GM12865 (cell line): ENCODE measurements around the gene TEPSIN.

Source experiments
- DNase-seq: peaks from one replicate; pipeline ENCODE4 v3.0.0; 2010; ENCODE audit warnings: low read depth
- H3K4me3 ChIP-seq: 2 replicates; pipeline ENCODE4 v1.5.1; 2011; ENCODE audit warnings: mild to moderate bottlenecking, low read depth, low read length, control low read depth
- TF ChIP-seq, protein P1 (sequence below): IDR thresholded peaks from 2 replicates; pipeline ENCODE4 v1.5.1; 2011; ENCODE audit warnings: low read length, control low read depth, low read depth, inconsistent platforms; ENCODE audit not compliant: insufficient read depth; ENCODE audit errors: missing control alignments

The TEPSIN gene, protein sequence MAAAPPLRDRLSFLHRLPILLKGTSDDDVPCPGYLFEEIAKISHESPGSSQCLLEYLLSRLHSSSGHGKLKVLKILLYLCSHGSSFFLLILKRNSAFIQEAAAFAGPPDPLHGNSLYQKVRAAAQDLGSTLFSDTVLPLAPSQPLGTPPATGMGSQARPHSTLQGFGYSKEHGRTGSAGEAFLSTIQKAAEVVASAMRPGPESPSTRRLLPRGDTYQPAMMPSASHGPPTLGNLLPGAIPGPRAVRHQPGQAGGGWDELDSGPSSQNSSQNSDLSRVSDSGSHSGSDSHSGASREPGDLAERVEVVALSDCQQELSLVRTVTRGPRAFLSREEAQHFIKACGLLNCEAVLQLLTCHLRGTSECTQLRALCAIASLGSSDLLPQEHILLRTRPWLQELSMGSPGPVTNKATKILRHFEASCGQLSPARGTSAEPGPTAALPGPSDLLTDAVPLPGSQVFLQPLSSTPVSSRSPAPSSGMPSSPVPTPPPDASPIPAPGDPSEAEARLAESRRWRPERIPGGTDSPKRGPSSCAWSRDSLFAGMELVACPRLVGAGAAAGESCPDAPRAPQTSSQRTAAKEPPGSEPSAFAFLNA

DNA sequence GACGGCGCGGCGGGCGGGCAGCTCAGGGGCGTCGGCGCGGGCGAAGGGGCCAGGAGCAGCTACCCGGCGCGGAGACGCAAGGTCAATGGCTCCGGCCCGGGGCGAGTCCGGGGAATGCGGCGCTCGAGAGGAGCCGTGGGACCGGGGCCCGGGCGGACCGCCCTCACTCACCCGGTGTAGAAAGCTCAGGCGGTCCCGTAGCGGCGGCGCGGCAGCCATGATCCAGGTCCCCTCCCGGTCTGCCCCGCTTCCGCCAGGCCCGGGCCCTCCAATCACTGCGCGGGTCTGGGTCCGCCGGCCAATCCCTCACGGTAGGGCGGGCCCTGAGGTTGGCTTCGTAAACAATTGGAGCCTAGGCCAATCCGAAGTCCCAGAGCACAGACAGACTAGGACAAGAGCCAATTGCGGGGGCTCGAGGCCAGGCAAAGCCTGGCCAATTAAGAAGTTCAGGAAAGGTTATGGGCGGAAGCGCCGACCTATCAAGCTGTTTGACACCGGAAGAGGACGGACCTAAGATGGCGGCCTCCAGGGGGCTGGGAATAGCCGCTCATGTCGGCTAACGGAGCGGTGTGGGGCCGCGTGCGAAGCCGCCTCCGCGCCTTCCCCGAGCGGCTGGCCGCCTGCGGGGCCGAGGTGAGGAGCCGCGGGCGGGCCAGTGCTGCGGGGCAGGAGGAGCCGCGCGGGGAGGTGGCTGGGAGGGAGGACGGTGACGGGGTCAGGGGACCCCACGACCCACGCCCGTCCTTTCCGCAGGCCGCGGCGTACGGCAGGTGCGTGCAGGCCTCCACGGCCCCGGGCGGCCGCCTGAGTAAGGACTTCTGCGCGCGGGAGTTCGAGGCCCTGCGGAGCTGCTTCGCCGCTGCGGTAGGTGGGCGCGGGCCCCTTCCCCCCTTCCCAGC, at the start of gene TEPSIN, which contains the start of gene NDUFAF8:
Gene TEPSIN, minus strand, starts transcription at position 241 of the 899 bp plus-strand sequence. Its CDS starts 22 bp downstream, at position 219.
Gene NDUFAF8, plus strand, starts transcription at position 504 of the 899 bp plus-strand sequence. Its CDS starts 46 bp downstream, at position 550.
- DNase-seq, result peak; percentile 99
- H3K4me3 ChIP-seq, result peak within 1 kb of the TSS; percentile 76
- TF ChIP-seq, protein P1, sequence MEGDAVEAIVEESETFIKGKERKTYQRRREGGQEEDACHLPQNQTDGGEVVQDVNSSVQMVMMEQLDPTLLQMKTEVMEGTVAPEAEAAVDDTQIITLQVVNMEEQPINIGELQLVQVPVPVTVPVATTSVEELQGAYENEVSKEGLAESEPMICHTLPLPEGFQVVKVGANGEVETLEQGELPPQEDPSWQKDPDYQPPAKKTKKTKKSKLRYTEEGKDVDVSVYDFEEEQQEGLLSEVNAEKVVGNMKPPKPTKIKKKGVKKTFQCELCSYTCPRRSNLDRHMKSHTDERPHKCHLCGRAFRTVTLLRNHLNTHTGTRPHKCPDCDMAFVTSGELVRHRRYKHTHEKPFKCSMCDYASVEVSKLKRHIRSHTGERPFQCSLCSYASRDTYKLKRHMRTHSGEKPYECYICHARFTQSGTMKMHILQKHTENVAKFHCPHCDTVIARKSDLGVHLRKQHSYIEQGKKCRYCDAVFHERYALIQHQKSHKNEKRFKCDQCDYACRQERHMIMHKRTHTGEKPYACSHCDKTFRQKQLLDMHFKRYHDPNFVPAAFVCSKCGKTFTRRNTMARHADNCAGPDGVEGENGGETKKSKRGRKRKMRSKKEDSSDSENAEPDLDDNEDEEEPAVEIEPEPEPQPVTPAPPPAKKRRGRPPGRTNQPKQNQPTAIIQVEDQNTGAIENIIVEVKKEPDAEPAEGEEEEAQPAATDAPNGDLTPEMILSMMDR, result no peak

DNA sequence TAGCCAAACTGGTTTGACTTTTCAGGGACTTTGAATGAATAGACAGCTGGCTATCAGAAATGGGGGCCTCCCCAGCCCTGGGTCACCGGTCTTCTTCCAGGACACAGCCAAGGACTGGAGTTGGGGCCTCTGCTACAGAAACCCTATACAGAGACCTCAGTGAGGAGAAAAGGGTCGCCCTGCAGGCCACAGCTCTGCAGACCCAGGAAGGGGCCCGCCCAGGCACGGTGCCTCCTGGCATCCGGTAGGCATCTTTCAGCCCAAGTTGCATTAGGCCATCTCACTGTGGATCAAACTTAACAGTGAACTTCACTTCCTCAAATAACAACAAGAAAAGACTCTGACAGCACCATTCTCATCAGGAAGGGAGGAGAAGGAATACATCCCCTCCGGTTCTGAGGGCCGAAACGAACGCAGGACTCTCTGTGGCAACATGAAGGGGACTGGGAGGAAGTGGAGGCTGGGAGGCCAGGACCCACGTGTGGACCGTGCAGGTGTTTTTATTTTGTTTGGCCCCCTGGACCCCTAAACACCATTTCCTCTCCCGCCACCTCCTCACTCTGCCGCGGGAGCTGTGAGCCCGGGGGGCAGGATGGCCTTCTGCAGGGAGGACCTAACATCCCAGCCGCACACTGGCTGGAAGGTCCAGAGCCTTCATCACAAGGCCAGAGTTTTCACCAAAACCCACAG, 49.0 kb upstream of the TEPSIN start:
- no peak overlapping the region for H3K4me3 ChIP-seq
- TF ChIP-seq, protein P1, result no peak
- DNase-seq, result no peak

DNA sequence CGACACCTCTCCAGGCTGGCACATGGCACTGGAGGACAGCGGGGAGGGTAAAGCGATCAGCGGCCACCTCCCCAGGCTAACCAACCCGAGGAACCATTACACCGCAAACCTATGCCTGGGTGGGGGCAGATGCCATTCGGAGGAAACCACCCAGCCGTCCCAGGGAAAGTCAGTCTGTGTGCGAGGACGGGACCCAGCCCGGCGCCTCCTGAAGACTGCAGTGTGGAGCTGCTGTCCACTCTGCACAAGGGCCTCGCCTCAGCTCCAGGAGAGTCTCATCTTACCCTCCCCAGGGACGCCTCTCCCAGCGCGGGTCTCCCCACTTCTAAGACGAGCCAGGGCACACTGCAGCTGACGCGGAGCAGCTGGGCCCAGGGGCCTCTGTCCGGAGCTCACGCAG, 48.3 kb upstream of the TEPSIN start:
- TF ChIP-seq, protein P1, result no peak
- DNase-seq, result no peak
- no peak overlapping the region for H3K4me3 ChIP-seq

DNA sequence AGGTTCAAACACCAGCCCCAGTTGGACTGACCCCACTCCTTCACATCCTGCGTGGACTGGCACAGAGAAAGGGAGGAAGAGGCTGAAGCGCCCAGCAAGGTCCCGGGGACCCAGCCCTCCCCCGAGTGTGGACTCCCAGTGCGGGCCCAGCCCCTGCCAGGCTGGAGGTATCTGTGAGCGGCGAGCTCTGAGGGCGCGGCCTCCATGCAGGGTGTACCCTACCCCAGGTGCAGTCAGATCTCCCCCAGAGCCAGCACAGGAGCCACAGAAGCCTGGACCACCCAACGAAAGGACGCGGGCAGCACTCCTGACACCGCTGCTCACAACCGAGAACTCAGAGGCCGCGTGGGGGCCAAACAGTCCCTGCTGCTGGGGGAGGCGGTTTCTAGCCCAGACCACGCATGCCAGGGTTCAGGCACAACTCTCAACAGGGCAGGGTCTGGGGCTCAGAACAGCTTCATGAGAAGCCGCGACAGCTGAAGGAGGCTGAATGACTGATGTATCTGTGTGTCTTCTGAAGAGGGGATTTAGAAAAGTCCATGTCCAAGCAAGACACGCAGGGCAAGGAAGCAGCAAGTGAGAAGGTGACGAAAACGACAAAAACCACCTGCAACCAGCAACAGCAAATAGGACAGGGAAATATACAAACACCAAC, 47.8 kb upstream of the TEPSIN start:
- H3K4me3 ChIP-seq, result no peak overlapping the region
- TF ChIP-seq, protein P1, result no peak
- no peak for DNase-seq

DNA sequence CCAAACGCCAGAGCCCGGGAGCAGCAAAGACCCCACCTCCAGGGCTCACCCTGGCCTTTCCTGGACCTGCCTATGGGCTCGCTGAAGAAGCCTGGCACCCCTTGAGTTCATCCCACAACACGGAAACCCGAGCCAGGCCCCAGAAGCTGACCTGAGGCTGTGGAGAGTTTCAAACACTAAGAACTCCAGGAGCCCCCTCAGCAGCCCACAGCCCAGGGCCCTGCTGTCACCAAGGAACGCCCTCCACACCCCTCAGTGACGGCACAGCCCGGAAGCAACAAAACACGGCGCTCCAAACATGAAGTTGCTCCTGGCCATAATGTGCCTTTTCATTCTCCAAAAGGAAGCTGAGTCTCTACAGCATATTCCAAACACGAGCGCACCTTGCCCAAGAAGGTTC, 47.0 kb upstream of the TEPSIN start:
- peak overlapping the region; percentile 78 for H3K4me3 ChIP-seq
- TF ChIP-seq, protein P1, result no peak

DNA sequence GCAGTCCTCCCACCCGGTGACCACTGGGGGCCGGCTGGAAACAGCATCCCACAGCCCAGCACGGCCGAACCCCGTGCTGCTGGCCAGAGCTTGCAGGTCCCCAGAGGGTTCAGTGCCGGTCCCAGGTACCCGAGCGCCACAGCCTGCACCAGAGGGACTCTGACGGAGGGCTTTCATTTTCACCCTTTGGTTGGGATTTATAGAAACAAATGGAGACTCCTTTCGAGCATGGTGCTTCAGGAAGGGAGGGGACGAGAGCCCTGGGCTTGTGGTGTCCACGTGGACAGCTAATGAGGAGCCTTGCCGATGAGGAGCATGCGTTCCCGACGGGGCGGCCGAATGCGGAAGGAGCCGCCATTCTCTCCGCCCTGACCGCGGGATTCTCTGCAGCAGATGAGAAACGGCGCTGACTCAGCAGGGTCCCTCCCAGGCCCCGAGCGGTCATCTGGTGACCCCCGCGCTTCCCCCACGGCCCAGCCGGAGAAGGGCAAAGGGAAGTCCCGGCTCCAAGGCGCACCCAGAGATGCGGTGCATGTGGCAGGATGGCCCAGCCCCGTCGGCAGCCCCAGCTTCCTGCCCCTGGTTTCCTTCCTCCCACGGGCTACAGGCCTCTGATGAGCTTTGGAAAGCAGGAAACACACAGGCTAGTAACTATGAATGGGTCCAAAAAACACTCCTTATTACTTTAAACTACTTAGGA, 46.5 kb upstream of the TEPSIN start:
- H3K4me3 ChIP-seq, result peak overlapping the region; percentile 78
- DNase-seq, result peak; percentile 75
- TF ChIP-seq, protein P1, result no peak

More for the DNA sequence above, 47.0 kb upstream of the TEPSIN start:
- no peak for DNase-seq
